GM13976 (cell line): ENCODE results near the gene PTPA.
"Not testable (repeated sequence)": the region's sequence is repeated elsewhere in the genome, so short reads cannot be mapped to it uniquely, and the experiment has no call there.

Experiments
- DNase-seq: peaks from one replicate; pipeline ENCODE4 v3.0.0; 2012; ENCODE audit warnings: low spot score
- CTCF ChIP-seq: IDR thresholded peaks from 2 replicates; pipeline ENCODE4 v1.5.1; 2012; ENCODE audit warnings: borderline replicate concordance, mild to moderate bottlenecking; ENCODE audit not compliant: insufficient read depth; ENCODE audit errors: extremely low read depth, missing control alignments, control extremely low read depth
- in situ Hi-C: fragments of 300-500 bp; cut with MboI; formaldehyde crosslinking; loops from one replicate; pipeline ENCODE4 v1.12.0; 2022; ENCODE audit warnings: low sequenced_read_pairs, mixed read lengths, inconsistent platforms; ENCODE audit not compliant: unreplicated experiment

PTPA gene

GRCh38 chr9:129126749-129127618, 15.8 kb downstream of the PTPA start:
- in situ Hi-C loops: loop anchor here (25.0 kb wide), 1 partner anchor 660 kb away; no protein-coding TSS in a partner anchor

GRCh38 chr9:129128689-129129088, 17.5 kb downstream of the PTPA start:
- no peak for TF ChIP-seq CTCF
- in situ Hi-C loops: loop anchor here (25.0 kb wide), 1 partner anchor 659 kb away; no protein-coding TSS in a partner anchor
- DNase-seq: no peak

More at GRCh38 chr9:129126749-129127618, 15.8 kb downstream of the PTPA start:
- no peak for DNase-seq
- no peak for TF ChIP-seq CTCF

- in situ Hi-C loops: loop anchor here (10.0 to 25.0 kb wide), 2 partner anchors 485 to 657 kb away; no protein-coding TSS in a partner anchor
- not testable (repeated sequence) for DNase-seq
These were observed 19.1 kb downstream of the PTPA start for GRCh38 chr9:129130271-129130670.

GRCh38 chr9:129130791-129131190, 19.6 kb downstream of the PTPA start:
- no peak for TF ChIP-seq CTCF
- in situ Hi-C loops: loop anchor here (10.0 to 25.0 kb wide), 2 partner anchors 484 to 657 kb away; no protein-coding TSS in a partner anchor

GRCh38 chr9:129131300-129132145, 20.3 kb downstream of the PTPA start:
- in situ Hi-C loops: loop anchor here (10.0 to 25.0 kb wide), 2 partner anchors 483 to 656 kb away; no protein-coding TSS in a partner anchor
- DNase-seq: peak; percentile 90
- peak; percentile 94 for TF ChIP-seq CTCF

More at GRCh38 chr9:129130791-129131190, 19.6 kb downstream of the PTPA start:
- no peak for DNase-seq

GRCh38 chr9:129133082-129133481, 21.9 kb downstream of the PTPA start:
- no peak for TF ChIP-seq CTCF
- no peak for DNase-seq
- in situ Hi-C loops: loop anchor here (10.0 to 25.0 kb wide), 2 partner anchors 482 to 654 kb away; no protein-coding TSS in a partner anchor
